ENCODE measurements around the gene GPRC5C.

The GPRC5C gene

GRCh38 chr17:74417178-74418045 lies 14.5 kb upstream of the GPRC5C start:
- H3K4me3 ChIP-seq (replicated peaks; ENCODE audit: insufficient read depth, low read length): no peak overlapping the region
- TF ChIP-seq SPI1 (IDR thresholded peaks at IDR 0.05; ENCODE audit: borderline replicate concordance, low read depth) (no peak), CTCF (IDR thresholded peaks at IDR 0.05; ENCODE audit: insufficient read depth, low read length) (no peak), POLR2AphosphoS5 (IDR thresholded peaks at IDR 0.05; ENCODE audit: low read depth) (no peak), GABPA (IDR thresholded peaks at IDR 0.05; ENCODE audit: low read depth) (no peak)
- TF ChIP-seq, protein P1, sequence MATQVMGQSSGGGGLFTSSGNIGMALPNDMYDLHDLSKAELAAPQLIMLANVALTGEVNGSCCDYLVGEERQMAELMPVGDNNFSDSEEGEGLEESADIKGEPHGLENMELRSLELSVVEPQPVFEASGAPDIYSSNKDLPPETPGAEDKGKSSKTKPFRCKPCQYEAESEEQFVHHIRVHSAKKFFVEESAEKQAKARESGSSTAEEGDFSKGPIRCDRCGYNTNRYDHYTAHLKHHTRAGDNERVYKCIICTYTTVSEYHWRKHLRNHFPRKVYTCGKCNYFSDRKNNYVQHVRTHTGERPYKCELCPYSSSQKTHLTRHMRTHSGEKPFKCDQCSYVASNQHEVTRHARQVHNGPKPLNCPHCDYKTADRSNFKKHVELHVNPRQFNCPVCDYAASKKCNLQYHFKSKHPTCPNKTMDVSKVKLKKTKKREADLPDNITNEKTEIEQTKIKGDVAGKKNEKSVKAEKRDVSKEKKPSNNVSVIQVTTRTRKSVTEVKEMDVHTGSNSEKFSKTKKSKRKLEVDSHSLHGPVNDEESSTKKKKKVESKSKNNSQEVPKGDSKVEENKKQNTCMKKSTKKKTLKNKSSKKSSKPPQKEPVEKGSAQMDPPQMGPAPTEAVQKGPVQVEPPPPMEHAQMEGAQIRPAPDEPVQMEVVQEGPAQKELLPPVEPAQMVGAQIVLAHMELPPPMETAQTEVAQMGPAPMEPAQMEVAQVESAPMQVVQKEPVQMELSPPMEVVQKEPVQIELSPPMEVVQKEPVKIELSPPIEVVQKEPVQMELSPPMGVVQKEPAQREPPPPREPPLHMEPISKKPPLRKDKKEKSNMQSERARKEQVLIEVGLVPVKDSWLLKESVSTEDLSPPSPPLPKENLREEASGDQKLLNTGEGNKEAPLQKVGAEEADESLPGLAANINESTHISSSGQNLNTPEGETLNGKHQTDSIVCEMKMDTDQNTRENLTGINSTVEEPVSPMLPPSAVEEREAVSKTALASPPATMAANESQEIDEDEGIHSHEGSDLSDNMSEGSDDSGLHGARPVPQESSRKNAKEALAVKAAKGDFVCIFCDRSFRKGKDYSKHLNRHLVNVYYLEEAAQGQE (IDR thresholded peaks at IDR 0.05; ENCODE audit: insufficient replicate concordance, low read depth): no peak
- no peak for DNase-seq (ENCODE audit: low read depth in 1 of 2, low spot score in 1 of 2)
- H3K27ac ChIP-seq (replicated peaks): no peak overlapping the region
- no peaks in the 10 kb centered on the region for H3K27me3 ChIP-seq (ENCODE audit: insufficient read depth, poor library complexity, severe bottlenecking)

GRCh38 chr17:74419928-74420411 lies 11.9 kb upstream of the GPRC5C start:
- no peak overlapping the region for H3K27ac ChIP-seq (replicated peaks)
- H3K27me3 ChIP-seq (ENCODE audit: insufficient read depth, poor library complexity, severe bottlenecking): no peaks in the 10 kb centered on the region
- TF ChIP-seq GABPA (IDR thresholded peaks at IDR 0.05; ENCODE audit: low read depth): no peak
- no peak for TF ChIP-seq SPI1 (IDR thresholded peaks at IDR 0.05; ENCODE audit: borderline replicate concordance, low read depth)
- TF ChIP-seq, protein P1 (IDR thresholded peaks at IDR 0.05; ENCODE audit: insufficient replicate concordance, low read depth): no peak
- TF ChIP-seq CTCF (IDR thresholded peaks at IDR 0.05; ENCODE audit: insufficient read depth, low read length): no peak
- TF ChIP-seq POLR2AphosphoS5 (IDR thresholded peaks at IDR 0.05; ENCODE audit: low read depth): no peak
- no peak for DNase-seq (ENCODE audit: low read depth in 1 of 2, low spot score in 1 of 2)
- no peak overlapping the region for H3K4me3 ChIP-seq (replicated peaks; ENCODE audit: insufficient read depth, low read length)

DNA sequence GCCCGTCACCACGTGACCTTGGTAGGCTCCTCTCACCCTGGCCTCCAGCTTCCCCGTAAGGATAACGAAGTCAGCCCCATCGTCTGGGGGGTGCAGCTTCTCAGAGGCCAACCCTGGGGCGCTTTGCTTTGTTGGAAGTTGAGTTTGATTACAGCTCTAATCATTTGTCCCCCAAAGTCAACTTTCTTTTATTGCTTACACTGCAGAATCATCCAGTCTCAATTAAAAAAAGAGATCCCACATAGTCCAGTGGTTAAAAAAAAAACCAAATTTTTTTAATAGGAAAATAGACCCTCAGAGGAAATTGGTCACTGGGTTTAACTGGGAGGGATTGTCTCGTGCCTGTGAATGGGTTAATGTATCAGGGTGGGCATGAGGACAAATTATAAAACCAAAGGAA lies 7.8 kb upstream of the GPRC5C start:
- DNase-seq (ENCODE audit: low read depth in 1 of 2, low spot score in 1 of 2): no peak
- Histone ChIP-seq H3K27me3 (ENCODE audit: insufficient read depth, poor library complexity, severe bottlenecking) (no peaks in the 10 kb centered on the region), H3K4me3 (replicated peaks; ENCODE audit: insufficient read depth, low read length) (no peak overlapping the region), H3K27ac (replicated peaks) (no peak overlapping the region)
- TF ChIP-seq POLR2AphosphoS5 (IDR thresholded peaks at IDR 0.05; ENCODE audit: low read depth) (no peak), CTCF (IDR thresholded peaks at IDR 0.05; ENCODE audit: insufficient read depth, low read length) (no peak), SPI1 (IDR thresholded peaks at IDR 0.05; ENCODE audit: borderline replicate concordance, low read depth) (no peak), GABPA (IDR thresholded peaks at IDR 0.05; ENCODE audit: low read depth) (no peak)
- TF ChIP-seq, protein P1 (IDR thresholded peaks at IDR 0.05; ENCODE audit: insufficient replicate concordance, low read depth): no peak
